Natural killer cell (primary cell): ENCODE results near the gene IFNL4. TPM values are rescaled to one million over a fixed set of nuclear protein-coding genes. Genes with fewer than 3 reads are reported as not detected.
A peak's percentile ranks its signal among the peaks of the same experiment; 100 is the strongest.

Experiments used
- ATAC-seq, 3 donors: fragments of 150-1000 bp in 2 of 3; fragments of 200-7000 bp in 1 of 3; cut with Tn5 transposase; 1 replicate in 1 of 3; 2 replicates in 2 of 3; pipeline ENCODE4 v1.10.0; 2021; ENCODE audit warnings: mild to moderate bottlenecking in 2 of 3, moderate library complexity in 2 of 3
- DNase-seq, 2 donors: peaks; one replicate each; pipeline versions ENCODE4 v3.0.0 to v3.0.0-alpha.2; 2013 to 2021; ENCODE audit warnings: mixed read lengths in 1 of 2
- H3K27ac ChIP-seq: one replicate; pipeline ENCODE4 v1.5.1; 2013; ENCODE audit warnings: mild to moderate bottlenecking, low read length
- H3K27me3 ChIP-seq: one replicate; pipeline ENCODE4 v1.6.1; 2013; ENCODE audit warnings: low read length; ENCODE audit not compliant: control insufficient read depth, insufficient read depth
- H3K36me3 ChIP-seq: one replicate; pipeline ENCODE4 v1.6.1; 2013; ENCODE audit warnings: low read length; ENCODE audit not compliant: control insufficient read depth, insufficient read depth
- H3K4me1 ChIP-seq: one replicate; pipeline ENCODE4 v1.6.1; 2013; ENCODE audit warnings: low read length; ENCODE audit not compliant: control insufficient read depth, insufficient read depth
- H3K4me3 ChIP-seq: one replicate; pipeline ENCODE4 v1.5.1; 2013; ENCODE audit warnings: low read length
- H3K9me3 ChIP-seq: one replicate; pipeline ENCODE4 v1.6.1; 2013; ENCODE audit warnings: low read length; ENCODE audit not compliant: control insufficient read depth, insufficient read depth
- H3K27ac Mint-ChIP-seq, 2 donors: one replicate each; pipeline ENCODE4 v1.8.0; 2022; ENCODE audit warnings: mild to moderate bottlenecking in 2 of 2, mixed read lengths in 2 of 2, moderate library complexity in 1 of 2
- H3K27me3 Mint-ChIP-seq, 2 donors: one replicate each; pipeline ENCODE4 v1.8.0; 2022; ENCODE audit warnings: low read depth in 2 of 2, mixed read lengths in 2 of 2
- H3K36me3 Mint-ChIP-seq: one replicate; pipeline ENCODE4 v1.8.0; 2022; ENCODE audit warnings: mixed read lengths
- H3K4me1 Mint-ChIP-seq, 2 donors: one replicate each; pipeline ENCODE4 v1.8.0; 2022; ENCODE audit warnings: mixed read lengths in 2 of 2
- H3K4me3 Mint-ChIP-seq: one replicate; pipeline ENCODE4 v1.8.0; 2022; ENCODE audit warnings: mild to moderate bottlenecking, moderate library complexity, mixed read lengths
- H3K9me3 Mint-ChIP-seq, 2 donors: one replicate each; pipeline ENCODE4 v1.8.0; 2022; ENCODE audit warnings: mixed read lengths in 2 of 2
- CTCF ChIP-seq: fragments of 200-600 bp; IDR thresholded peaks from one replicate; pipeline ENCODE4 v1.8.0; 2022; ENCODE audit warnings: antibody characterized with exemption
- WGBS: methylation state at CpG from one replicate; pipeline ENCODE4 v1.1.7; 2013; ENCODE audit warnings: missing lambda C conversion rate; ENCODE audit not compliant: insufficient coverage; 5-methylcytosine and 5-hydroxymethylcytosine counted together
- intact Hi-C: fragments of 100-400 bp; cut with micrococcal nuclease; formaldehyde crosslinking; loops from one replicate; pipeline ENCODE4 v1.14.2; 2022
- total RNA-seq, 4 donors: library from RNA; stranded (reverse); fragments of 120-200 nt in 1 of 4; gene quantifications; one replicate each; pipeline versions ENCODE4 v1.2.3 to v1.2.4, GENCODE V29; 2013 to 2022

The IFNL4 gene
- total RNA-seq, 3 donors from 2014 or later (not counting 1 experiment from before 2014, with no cell fraction given) = not detected

- intact Hi-C loops = no loop called here
- Histone ChIP-seq H3K27ac (no peak overlapping the region), H3K27me3 (peaks cover 36% of the 10 kb centered on the region), H3K4me1 (peaks cover 20% of the 10 kb centered on the region), H3K36me3 (no peaks in the 10 kb centered on the region), H3K4me3 (no peak overlapping the region), H3K9me3 (no peaks in the 10 kb centered on the region)
- no peaks in the 10 kb centered on the region for H3K9me3 Mint-ChIP-seq
- peak overlapping the region; percentile 42 for H3K4me3 Mint-ChIP-seq
- H3K4me1 Mint-ChIP-seq = peaks cover 10% of the 10 kb centered on the region in 2 donors
- peaks cover 19 to 28% of the 10 kb centered on the region in 2 donors for H3K27me3 Mint-ChIP-seq
- ATAC-seq = peak in 1 of 3 donors; percentile 24
- no peak for TF ChIP-seq CTCF
- H3K36me3 Mint-ChIP-seq = no peaks in the 10 kb centered on the region
- H3K27ac Mint-ChIP-seq = no peak overlapping the region
- DNase-seq = no peak
- WGBS = 46% methylated on average over 39 of the region's 39 CpGs
Observed at GRCh38 chr19:39265321-39265916, 16.8 kb upstream of the IFNL4 start.

- peaks cover 10% of the 10 kb centered on the region in 2 donors for H3K4me1 Mint-ChIP-seq
- peaks cover 19 to 28% of the 10 kb centered on the region in 2 donors for H3K27me3 Mint-ChIP-seq
- no peak overlapping the region for H3K27ac Mint-ChIP-seq
- 10% methylated on average over 102 of the region's 102 CpGs for WGBS
- ATAC-seq (peak in 2 of 3 donors; percentile 44 to 58), DNase-seq (peak in 1 of 2 donors; percentile 3)
- no peaks in the 10 kb centered on the region for H3K9me3 ChIP-seq
- H3K36me3 Mint-ChIP-seq = no peaks in the 10 kb centered on the region
- peaks cover 20% of the 10 kb centered on the region for H3K4me1 ChIP-seq
- H3K27ac ChIP-seq = no peak overlapping the region
- TF ChIP-seq CTCF = no peak
- H3K36me3 ChIP-seq = no peaks in the 10 kb centered on the region
- peaks cover 36% of the 10 kb centered on the region for H3K27me3 ChIP-seq
- no peaks in the 10 kb centered on the region for H3K9me3 Mint-ChIP-seq
- intact Hi-C loops = no loop called here
- no peak overlapping the region for H3K4me3 ChIP-seq
- peak overlapping the region; percentile 79 for H3K4me3 Mint-ChIP-seq
Observed at GRCh38 chr19:39264306-39265290, 15.9 kb upstream of the IFNL4 start.

GRCh38 chr19:39263912-39264305 lies 15.3 kb upstream of the IFNL4 start:
- Mint-ChIP-seq H3K9me3 (no peaks in the 10 kb centered on the region), H3K27ac (no peak overlapping the region), H3K36me3 (no peaks in the 10 kb centered on the region), H3K4me1 (peaks cover 10% of the 10 kb centered on the region in 2 donors), H3K27me3 (peaks cover 19 to 28% of the 10 kb centered on the region in 2 donors), H3K4me3 (peak overlapping the region; percentile 79)
- DNase-seq (no peak), ATAC-seq (peak in 1 of 3 donors; percentile 29)
- H3K27ac ChIP-seq = no peak overlapping the region
- no peak for TF ChIP-seq CTCF
- H3K9me3 ChIP-seq = no peaks in the 10 kb centered on the region
- peaks cover 36% of the 10 kb centered on the region for H3K27me3 ChIP-seq
- no peak overlapping the region for H3K4me3 ChIP-seq
- H3K4me1 ChIP-seq = peaks cover 20% of the 10 kb centered on the region
- WGBS = 30% methylated on average over 17 of the region's 17 CpGs
- intact Hi-C loops = no loop called here
- H3K36me3 ChIP-seq = no peaks in the 10 kb centered on the region
